NK-92 (cell line): Measurements from ENCODE around the gene SLC44A1.

ENCODE experiments used
- DNase-seq: peaks from one replicate; lab custom pipeline; 2025; ENCODE audit not compliant: unreplicated experiment; lab: John Stamatoyannopoulos, UW

SLC44A1 gene

DNA sequence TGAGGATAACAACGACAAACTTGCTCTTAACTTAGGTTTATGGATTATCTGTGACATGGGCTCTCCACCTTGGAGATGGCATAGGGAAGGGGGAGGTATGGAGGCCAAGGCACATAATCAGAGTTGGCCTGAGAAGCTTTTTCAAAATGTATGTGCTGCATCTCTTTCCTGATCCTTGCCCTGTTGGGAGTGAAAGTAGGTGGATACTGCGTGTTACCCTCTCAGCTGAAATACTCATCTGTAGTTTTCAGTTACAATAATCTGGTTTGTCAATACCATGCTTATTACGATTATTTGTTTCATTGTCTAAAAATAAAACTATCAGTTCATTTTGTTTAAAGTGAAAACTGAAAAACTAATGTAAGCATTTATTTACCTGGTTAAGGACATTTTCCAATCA lies 86.7 kb downstream of the SLC44A1 start:
- DNase-seq = no peak

DNA sequence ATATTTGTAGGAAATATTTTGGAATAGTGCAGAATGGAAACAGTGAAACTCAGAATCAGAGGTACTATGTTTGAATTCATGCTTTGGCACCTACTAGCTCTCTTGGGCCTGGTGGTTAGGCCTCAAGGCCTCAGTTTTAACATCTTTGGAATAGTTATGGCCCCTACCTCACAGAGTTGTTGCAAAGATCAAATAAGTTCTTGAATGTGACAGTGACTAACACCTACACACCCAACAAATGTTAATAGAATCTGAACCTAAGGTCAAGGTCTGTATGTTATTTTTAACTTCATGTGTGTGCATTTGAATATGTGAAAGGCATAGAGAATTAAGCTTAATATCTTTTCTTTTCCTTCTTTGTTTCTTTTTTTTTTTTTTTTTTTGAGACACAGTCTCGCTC lies 87.3 kb downstream of the SLC44A1 start:
- DNase-seq = no peak

DNA sequence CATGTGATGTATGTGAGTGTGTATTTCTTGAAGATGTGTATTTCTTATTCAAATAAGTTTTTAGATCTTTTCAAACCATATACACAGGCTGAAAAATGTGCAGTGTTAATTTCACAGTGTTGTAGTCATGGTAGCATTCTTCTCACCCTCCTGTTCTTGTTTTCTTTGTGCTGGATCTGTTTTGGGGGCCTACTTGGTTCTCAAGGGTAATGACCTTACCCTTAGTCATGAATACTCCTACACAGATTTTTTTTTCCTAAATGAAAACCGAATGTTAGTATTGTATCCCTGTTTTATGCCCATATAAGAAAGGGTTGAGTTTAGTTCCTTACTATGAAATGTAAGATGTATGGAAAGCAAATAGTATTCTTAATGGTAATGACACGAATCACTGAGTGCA lies 88.0 kb downstream of the SLC44A1 start:
- no peak for DNase-seq

DNA sequence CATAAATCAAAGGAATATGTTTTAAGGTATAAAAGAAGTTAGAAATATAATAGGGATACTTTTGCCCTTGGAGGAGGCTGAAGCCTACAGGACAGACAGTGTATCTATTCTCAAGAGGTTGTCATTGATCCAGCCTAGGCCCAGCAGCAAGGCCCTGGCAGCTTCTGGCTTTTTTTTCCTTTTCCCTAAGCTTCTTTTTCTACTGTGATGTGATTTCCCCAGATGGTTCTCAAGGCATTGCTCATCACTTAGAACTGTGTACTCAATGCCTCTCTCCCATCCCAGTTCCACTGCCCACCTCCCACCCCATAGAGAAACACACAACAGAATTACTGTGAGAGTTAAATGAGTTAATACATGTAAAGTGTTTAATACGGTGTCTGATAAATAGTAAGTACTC lies 88.6 kb downstream of the SLC44A1 start:
- DNase-seq = no peak

DNA sequence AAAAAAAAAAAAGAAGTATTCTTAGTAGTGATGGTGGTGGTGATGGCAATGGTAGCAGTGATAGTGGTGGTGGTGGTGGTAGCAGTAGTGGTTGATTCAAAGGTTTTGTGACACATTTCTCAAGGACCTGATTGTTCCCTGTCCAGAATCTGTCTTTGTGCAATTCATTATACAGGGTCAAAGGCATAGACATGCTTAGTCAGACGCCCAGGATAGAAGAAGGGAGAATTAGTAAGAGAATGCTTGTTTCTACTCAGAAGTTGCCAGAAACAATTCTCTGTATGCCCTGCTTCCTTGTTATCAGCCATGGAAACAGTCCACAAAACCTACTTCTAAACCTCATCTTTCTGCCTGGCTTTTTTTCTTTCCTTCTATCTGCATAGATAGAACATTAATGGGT lies 89.4 kb downstream of the SLC44A1 start:
- no peak for DNase-seq

DNA sequence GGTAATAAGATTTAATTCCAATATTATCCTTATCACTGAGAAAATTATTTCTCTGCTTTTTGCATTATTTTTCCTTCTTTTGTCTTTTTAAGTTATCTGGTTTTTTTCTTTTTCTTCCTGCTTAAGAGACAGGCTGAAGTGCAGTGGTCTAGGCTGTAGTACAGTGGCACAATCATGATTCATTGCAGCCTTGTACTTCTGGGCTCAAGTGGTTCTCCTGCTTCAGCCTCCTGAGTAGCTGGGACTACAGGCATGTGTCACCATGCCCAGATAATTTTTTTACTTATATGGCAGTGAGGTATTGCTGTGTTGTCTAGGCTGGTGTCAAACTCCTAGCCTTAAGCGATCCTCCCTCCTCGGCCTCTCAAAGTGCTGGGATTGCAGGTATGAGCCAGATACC lies 93.9 kb downstream of the SLC44A1 start:
- no peak for DNase-seq

DNA sequence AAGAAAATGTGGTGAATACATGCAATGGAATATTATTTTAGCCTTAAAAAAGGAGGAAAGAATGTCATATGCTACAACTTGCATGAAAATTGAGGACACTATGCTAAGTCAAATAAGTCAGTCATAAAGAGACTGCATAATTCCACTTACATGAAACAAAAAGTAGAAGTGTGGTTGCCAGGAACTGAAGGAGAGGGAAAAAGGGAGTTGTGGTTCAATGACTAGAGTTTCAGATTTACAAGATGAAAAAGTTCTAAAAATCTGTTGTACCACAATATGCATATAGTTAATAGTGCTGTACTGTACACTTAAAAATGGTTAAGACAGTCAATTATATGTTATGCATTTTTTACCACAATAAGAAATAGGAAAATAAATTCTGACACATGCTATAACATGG lies 95.4 kb downstream of the SLC44A1 start:
- no peak for DNase-seq

DNA sequence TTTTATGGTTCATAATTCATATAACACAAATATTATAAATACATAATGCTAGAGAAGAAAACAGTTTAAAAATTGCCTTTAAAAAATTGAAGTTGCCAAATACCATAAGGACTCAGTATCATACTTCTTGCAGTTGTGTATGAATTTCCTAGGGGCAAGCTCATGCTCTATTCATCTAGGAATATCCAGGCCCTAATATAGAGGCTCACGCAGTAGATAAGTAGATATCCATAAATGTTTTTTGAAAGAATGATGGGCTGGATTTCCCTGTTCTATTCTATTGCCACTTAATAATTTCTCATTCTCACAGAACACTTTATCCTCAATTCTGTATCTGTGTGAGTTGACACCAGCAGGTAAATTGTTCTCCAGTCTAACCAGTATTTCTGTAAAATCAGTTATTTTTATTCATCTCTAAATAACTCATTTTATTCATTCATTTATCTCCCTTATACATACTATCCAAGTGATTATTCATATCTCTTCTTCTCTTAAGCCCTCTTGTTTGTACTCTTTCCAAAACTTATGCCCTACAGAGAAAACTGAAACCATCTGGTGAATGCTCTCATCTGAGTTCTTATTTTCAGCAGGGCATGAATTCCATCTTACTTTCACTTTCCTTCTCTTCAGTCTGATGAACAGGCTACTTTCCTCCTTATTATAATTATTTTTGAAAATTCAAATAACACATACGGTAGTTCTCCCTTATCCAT lies 97.1 kb downstream of the SLC44A1 start:
- no peak for DNase-seq

DNA sequence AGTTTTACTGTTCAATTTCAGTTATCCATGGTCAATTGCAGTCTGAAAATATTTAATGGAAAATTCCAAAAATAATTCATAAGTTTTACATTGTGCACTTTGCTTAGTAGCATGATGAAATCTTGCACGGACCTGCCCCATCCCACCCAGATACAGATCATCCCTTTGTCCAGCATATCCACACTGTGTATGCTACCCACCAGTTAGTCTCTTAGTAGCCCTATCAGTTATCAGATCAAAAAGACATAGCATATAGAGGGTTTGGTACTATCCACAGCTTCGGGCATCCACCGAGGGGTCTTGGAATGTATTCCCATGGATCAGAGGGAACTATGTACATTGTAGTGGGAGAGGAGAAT lies 97.7 kb downstream of the SLC44A1 start:
- DNase-seq = no peak

DNA sequence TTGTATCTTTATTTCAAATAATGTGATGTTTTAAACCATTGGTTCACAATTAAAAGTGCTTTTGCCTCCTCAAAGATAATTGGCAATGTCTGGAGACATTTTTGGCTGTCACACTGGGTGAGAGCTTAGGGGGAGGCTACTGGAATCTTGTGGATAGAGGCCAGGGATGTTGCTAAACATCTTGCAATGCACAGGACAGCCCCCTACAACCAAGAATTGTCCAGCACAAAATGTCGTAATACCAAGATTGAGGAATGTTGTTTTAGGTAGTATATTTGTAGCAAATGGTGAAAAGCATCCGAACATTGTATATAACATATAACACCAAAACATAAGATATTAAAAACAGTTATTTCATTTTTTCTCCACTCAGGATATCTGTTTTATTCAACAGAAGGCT lies 99.8 kb downstream of the SLC44A1 start:
- DNase-seq = no peak

DNA sequence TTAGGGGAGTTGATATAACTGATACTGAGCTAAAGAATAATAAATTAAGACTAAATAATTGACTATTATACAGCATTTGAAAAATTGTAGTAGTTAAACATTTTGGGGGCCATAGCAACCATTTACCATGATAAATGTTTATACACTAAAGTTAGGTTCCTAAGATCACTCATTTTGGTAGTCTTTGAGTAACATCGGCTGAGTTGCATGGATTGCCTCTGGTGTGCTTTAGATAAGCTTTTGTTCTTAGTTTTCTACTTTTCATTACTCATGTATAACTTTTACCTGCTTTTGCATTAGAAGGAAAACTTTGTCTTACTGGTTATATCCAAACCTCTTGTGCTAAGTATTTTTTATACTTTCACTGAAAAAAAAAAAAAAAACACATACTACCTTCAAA lies 101.2 kb downstream of the SLC44A1 start:
- DNase-seq = no peak

DNA sequence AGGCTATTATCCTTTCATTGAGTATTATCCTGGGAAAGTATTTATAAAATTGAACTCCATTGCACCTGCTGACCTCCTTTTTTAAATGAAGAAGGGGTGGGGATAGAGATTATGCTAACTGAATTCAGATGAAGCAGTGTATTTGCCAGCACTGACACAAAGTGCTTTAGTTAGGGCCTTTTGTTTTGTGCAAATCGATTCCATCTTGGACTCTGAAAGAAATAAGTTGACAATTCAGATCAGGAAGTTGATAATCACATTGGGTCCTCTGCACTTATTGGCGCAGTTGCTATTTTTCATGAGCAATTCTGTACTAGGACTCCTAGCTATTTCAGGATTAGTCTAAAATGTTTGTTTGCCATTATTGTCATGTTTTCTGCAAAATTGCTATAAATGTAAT lies 101.8 kb downstream of the SLC44A1 start:
- no peak for DNase-seq

DNA sequence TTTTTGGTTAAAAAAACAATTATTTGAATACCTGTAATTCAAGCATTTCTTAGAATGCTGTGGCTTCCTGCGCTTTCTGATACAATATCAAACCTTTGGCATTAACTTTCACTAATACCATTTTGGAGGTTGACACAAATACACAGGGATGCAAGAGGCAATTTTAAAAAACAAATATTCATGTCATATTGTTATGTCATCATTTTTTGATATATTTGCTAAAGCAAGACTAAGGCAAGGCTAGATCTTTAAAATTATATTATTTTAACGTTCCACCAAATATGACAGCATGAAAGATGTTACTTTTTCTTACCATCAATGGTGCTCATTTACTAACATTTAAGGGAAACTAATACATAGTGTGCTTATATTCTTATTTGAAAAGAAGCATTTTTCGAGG lies 110.0 kb downstream of the SLC44A1 start:
- DNase-seq = no peak

DNA sequence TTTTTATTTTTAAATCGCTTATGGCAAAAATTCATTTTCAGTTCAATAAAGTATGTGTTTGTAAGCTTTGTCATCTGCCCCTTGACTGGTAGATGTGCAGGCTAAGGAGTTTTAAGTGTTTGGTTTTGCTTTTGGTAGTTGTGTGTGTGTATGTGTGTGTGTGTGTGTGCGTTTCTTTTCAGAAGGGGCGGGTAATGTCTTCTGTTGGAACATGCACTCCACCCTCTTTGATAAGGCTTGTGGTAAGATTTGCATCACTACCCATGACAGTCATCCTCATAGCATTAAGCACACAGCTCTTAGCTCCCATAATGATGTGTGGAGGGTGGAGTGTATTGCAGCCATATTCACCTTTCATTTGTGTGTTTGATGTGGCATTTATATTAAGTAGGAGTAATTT lies 111.3 kb downstream of the SLC44A1 start:
- DNase-seq = no peak

DNA sequence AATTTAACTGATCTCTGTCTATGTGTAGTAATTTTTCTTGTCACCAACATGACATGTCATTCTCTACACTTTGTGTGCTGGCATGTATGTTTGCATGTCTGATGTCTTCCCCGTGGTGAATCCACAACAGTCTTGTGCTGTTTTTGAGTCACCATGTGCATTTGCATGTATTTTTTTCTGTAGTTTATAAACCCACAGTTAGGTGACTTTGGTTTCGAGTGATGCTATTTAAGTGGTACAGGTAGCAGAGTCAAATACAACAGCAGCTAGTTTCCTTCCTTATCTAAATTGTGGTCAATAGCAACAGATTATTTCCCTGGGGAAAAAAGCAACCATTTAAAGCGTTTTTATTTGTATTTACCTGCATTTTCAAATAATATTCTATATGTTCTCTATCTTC lies 113.5 kb downstream of the SLC44A1 start:
- no peak for DNase-seq

DNA sequence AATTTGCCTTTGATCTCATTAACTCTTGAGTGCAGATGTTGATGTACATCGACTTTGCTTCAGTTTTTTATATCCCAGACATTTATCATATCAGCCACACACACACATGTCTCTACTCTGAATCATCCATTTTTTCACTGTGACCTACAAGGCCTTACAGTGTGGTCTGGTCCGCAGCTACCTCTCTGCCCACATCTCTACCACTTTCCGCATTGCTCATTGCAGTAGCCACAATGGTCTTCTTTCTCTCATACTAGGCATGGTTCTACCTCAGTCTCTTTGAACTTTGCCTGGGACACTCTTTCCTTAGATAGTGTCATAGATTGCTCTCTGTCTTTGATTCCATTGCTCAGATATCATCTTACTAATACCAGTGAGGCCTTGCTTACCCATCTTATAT lies 115.4 kb downstream of the SLC44A1 start:
- no peak for DNase-seq

DNA sequence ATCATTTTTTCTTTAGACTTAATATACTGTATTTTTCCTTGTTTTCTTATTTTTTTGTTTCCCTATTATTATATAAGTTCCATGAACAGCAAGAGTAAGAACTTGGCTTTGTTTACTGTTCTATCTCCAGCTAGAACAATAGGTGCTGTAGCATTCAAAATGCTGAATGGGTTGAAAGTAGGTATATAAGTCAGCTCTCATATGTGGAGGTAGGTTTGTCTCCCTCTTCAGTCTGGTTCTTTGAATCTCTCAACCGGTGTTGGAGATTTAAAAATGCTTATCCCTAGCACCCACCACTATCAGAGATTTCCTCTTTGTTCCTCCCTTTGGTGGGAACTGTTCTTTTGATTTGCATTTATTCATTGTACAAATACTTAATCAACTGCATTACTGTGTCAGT lies 115.9 kb downstream of the SLC44A1 start:
- DNase-seq = no peak

DNA sequence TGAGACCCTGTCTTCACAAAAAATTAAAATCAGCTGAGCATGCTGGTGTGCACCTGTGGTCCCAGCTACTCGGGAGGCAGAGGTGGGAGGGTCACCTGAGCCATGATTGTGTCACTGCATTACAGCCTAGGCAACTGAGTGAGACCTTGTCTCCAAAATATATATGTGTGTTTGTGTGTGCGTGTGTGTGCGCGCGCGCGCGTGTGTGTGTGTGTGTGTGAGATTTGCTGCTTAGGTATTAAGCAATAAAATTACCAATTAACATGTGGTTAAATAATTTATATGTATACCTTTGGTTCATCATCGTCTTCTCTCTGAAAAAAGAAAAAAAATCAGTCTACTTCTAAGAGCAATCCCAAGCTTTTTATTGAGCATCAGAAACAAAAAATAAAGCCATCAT lies 117.4 kb downstream of the SLC44A1 start:
- no peak for DNase-seq

DNA sequence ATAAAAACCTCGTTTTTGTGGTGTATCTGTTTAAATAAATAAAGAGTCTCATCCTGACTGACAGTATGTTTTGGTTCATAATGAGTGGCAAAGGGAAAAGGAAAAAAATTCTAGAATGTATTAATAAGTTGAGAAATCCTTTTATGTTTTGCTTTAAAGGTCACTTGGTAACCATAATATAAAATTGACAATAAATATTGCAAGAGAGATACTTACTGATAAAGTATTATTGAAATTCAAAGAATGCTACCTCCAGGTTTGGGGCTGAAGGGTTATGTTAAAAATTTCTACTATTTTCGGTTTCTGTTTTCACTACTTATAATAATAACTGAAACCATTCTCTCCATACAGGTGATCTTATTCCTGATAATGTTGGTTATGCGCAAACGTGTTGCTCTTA lies 118.0 kb downstream of the SLC44A1 start:
- DNase-seq = no peak

DNA sequence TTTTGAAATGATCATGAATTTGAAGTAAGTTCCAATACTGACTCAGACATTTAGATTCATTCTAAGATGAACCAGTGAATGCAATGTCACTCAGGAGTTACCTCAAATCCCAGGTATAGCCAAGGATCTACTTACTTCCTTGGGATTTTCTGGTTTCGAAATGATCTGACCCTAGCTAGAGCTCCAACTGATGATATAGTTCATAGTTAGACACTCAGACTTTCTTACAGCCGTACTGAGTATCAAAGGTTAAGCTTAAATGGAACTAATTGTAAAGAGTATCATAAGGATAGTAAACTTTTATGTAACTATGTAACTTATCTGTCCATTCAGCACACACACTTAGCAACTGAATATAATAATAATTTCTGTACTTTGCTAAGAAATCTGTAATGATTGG lies 119.4 kb downstream of the SLC44A1 start:
- DNase-seq = no peak

DNA sequence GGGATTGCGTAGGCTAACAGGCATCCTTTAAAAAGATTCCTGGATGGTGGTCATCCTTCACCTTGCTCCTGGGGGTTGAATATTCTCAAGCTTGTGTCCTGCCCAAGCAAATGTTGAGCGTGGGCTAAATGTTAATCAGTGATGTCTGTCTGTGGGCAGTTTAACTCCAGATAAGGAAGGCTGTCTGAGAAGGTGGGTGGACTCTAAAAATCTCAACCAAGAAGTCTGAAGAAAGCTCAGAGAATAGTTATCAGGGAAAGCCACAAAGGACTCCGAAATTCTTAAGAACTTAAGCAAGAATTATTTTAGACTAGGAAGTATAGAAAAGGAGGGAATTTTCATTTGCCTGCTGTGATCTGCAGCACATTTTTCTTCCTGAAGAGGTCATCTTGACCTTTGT lies 125.5 kb downstream of the SLC44A1 start:
- DNase-seq = no peak

DNA sequence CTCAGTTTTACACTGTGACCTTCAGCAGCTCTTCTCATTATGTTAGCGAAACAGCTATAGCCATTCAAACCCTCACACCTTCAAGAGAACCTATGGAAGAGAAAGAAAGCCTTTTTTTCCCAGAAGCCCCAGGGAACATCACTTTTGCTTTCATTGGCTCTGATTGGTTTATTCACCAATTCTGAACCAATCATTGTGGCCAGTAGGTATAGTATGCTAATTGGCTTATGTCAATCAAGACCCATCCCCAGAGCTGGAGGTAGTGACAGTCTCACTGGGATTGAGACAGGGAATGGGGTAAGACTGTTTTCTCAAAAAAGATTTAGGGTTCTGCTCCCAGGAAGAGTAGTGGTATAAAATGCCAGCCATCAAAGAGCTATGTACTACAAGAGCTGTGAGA lies 129.3 kb downstream of the SLC44A1 start:
- no peak for DNase-seq

DNA sequence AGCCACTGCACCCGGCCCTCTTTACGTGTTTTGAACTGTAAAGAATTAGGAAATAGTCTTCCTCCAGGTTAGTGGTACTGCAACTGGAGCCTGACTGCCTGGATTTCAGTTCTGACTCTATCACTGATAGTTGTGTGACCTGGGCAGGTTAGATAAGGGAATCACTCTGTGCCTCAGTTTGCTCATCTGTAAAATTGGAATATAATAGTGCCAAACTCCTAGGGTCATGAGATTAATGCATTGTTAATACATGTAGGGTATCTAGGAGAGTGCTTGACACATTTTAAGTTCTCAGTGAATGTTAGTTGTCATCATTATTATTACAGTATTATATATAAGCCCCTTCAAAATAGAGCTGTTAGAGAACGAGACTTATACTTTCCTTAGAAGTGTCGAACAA lies 130.9 kb downstream of the SLC44A1 start:
- no peak for DNase-seq

DNA sequence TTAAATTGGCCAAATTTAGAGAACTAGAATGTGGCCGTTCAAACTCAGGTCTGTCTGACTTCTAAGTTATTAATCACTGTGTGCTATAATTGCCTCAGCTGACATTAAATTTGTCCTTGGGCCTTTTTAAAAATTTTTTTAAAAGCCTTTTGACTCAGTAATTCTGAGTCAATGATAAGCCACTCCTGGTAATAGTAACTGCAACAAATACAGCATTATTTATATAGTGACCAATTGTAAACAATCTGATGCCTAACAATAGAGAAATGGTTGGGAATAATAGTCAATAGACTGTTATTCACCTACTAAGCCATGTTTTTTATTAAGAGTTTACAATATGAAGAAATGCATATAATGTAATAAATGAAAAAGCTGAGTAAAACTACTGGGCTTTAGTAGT lies 132.4 kb downstream of the SLC44A1 start:
- no peak for DNase-seq
